Endodermal cell (in vitro differentiated cells): Measurements from ENCODE around the gene INKA2. TPM values are rescaled to one million over a fixed set of nuclear protein-coding genes. Genes with fewer than 3 reads are reported as not detected.

Source experiments
- DNase-seq: peaks from one replicate; pipeline ENCODE4 v3.0.0-alpha.2; 2017
- H3K27ac ChIP-seq: 2 replicates; pipeline ENCODE4 v1.5.1; 2013; ENCODE audit warnings: mild to moderate bottlenecking, low read depth, low read length, moderate library complexity
- H3K27me3 ChIP-seq: 2 replicates; pipeline ENCODE4 v1.6.1; 2013; ENCODE audit warnings: mild to moderate bottlenecking, low read length, moderate library complexity; ENCODE audit not compliant: insufficient read depth, control insufficient read depth, poor library complexity, severe bottlenecking
- H3K36me3 ChIP-seq: 2 replicates; pipeline ENCODE4 v1.7.0; 2013; ENCODE audit warnings: mild to moderate bottlenecking, low read length, moderate library complexity; ENCODE audit not compliant: control insufficient read depth, insufficient read depth
- H3K4me1 ChIP-seq: one replicate; pipeline ENCODE4 v1.7.0; 2013; ENCODE audit warnings: low read length; ENCODE audit not compliant: control insufficient read depth, insufficient read depth
- H3K4me3 ChIP-seq: 2 replicates; pipeline ENCODE4 v1.5.1; 2013; ENCODE audit warnings: mild to moderate bottlenecking, low read length, moderate library complexity
- H3K9ac ChIP-seq: 2 replicates; pipeline ENCODE4 v1.6.1; 2013; ENCODE audit warnings: mild to moderate bottlenecking, low read length, moderate library complexity; ENCODE audit not compliant: poor library complexity, severe bottlenecking; ENCODE audit errors: extremely low read depth
- H3K9me3 ChIP-seq: 2 replicates; pipeline ENCODE4 v1.6.1; 2013; ENCODE audit warnings: mild to moderate bottlenecking, low read length, moderate library complexity; ENCODE audit not compliant: control insufficient read depth
- H3K27ac Mint-ChIP-seq: 2 replicates; pipeline ENCODE4 v1.8.0; 2020; ENCODE audit warnings: mixed read lengths
- H3K27me3 Mint-ChIP-seq: 2 replicates; pipeline ENCODE4 v1.8.0; 2021; ENCODE audit warnings: mild to moderate bottlenecking, mixed read lengths; ENCODE audit not compliant: insufficient read depth
- H3K36me3 Mint-ChIP-seq: 2 replicates; pipeline ENCODE4 v1.8.0; 2020; ENCODE audit warnings: low read depth, mixed read lengths
- H3K4me1 Mint-ChIP-seq: 2 replicates; pipeline ENCODE4 v1.8.0; 2020; ENCODE audit warnings: mixed read lengths
- H3K4me3 Mint-ChIP-seq: 2 replicates; pipeline ENCODE4 v1.8.0; 2020; ENCODE audit warnings: mild to moderate bottlenecking, moderate library complexity, mixed read lengths
- H3K9me3 Mint-ChIP-seq: 2 replicates; pipeline ENCODE4 v1.8.0; 2020; ENCODE audit warnings: mild to moderate bottlenecking, mixed read lengths
- WGBS, 2 experiments: methylation state at CpG; one replicate each; pipeline versions ENCODE4 v1.1.5 to v1.1.7; 2013; ENCODE audit warnings: missing lambda C conversion rate in 2 of 2, mixed read lengths in 1 of 2; ENCODE audit not compliant: insufficient coverage in 1 of 2, insufficient read length in 1 of 2; 5-methylcytosine and 5-hydroxymethylcytosine counted together
- total RNA-seq, 2 donors: library from RNA; stranded (reverse); fragmentation: NEBNext Ultra II Directional in 1 of 2; extraction: Animal tissue kit (Norgen Biotek cat#: 25700) in 1 of 2; gene quantifications; 2 replicates in 1 of 2; 3 replicates in 1 of 2; pipeline ENCODE4 v1.2.1, GENCODE V29; 2021
- TF ChIP-seq, protein P1 (sequence below): fragments of 200-600 bp; sonication (generic); conservative IDR thresholded peaks from 2 replicates; pipeline ENCODE4 v1.5.0; 2021; ENCODE audit warnings: antibody characterized with exemption, mild to moderate bottlenecking

INKA2 gene
- total RNA-seq, 2 donors from 2014 or later, result 1.4 to 1.9 TPM

DNA sequence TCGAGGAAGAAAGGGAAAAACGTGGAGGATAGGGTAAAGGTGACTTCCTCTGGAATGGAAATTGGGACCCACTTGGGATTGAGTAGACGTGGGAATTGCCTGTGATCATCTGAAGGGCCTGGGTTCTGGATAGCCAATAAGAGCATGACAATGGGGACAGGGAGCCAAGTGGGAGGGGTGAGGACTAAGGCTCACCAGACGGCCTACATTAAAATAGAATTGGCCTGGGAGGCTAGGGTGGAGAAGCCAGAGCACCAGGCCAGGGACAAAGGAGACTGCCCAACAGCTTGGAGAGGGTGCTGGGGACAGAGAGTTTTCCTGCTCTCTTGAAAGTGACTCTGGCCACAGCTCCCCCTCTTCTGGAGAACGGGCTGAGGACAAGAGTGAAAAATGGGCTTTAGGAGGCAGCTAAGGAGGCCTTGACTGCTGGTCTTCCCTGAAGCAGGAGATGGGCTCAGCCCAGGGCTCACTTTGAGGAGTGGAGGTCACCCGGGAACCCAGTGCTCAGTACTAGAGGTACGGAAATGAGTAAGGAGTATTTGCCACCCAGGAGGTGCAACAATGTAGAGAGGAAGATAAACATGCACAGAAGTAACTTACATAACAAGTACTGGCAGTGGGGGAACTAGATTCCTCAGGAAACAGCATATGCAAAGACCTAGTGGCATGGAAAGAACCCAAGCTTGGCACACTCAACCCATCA is 18.8 kb downstream of the INKA2 start:
- H3K36me3 ChIP-seq, result no peaks in the 10 kb centered on the region
- no peak overlapping the region for H3K9ac ChIP-seq
- no peaks in the 10 kb centered on the region for H3K27me3 ChIP-seq
- no peak for DNase-seq
- TF ChIP-seq, protein P1, sequence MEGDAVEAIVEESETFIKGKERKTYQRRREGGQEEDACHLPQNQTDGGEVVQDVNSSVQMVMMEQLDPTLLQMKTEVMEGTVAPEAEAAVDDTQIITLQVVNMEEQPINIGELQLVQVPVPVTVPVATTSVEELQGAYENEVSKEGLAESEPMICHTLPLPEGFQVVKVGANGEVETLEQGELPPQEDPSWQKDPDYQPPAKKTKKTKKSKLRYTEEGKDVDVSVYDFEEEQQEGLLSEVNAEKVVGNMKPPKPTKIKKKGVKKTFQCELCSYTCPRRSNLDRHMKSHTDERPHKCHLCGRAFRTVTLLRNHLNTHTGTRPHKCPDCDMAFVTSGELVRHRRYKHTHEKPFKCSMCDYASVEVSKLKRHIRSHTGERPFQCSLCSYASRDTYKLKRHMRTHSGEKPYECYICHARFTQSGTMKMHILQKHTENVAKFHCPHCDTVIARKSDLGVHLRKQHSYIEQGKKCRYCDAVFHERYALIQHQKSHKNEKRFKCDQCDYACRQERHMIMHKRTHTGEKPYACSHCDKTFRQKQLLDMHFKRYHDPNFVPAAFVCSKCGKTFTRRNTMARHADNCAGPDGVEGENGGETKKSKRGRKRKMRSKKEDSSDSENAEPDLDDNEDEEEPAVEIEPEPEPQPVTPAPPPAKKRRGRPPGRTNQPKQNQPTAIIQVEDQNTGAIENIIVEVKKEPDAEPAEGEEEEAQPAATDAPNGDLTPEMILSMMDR, result no peak
- no peaks in the 10 kb centered on the region for H3K9me3 ChIP-seq
- no peak overlapping the region for H3K27ac ChIP-seq
- H3K4me1 ChIP-seq, result peaks cover 4% of the 10 kb centered on the region
- no peak overlapping the region for H3K4me3 Mint-ChIP-seq
- H3K27ac Mint-ChIP-seq, result no peak overlapping the region
- no peak overlapping the region for H3K4me3 ChIP-seq
- H3K27me3 Mint-ChIP-seq, result no peaks in the 10 kb centered on the region
- H3K9me3 Mint-ChIP-seq, result no peaks in the 10 kb centered on the region
- H3K4me1 Mint-ChIP-seq, result peaks cover 22% of the 10 kb centered on the region
- peaks cover 3% of the 10 kb centered on the region for H3K36me3 Mint-ChIP-seq
- WGBS, 2 experiments, result 85 to 87% methylated on average over 6 to 7 of the region's 7 CpGs

DNA sequence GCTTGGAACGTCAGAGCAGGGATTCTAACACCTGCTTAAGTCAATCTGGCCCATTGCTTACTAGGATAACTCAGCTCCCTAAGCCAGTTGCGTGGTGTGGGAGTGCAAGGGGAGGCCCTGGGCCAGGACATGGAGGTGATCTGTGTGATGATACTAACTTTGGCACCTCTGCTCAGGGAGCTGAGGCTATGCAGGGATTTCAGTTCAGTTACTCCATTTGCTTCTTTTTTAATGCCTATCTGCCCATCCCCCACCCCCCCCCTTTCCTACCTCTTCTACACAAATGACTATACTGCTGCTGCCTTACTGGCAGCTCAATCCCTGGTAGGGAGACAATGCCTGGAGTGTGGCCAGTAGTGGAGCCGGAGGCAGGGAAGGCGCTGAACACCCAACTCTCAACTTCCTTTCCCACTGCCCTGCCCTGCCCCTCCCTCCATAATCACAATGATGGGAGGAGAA is 19.5 kb downstream of the INKA2 start:
- DNase-seq, result no peak
- Mint-ChIP-seq H3K9me3 (no peaks in the 10 kb centered on the region), H3K27me3 (no peaks in the 10 kb centered on the region), H3K36me3 (peaks cover 3% of the 10 kb centered on the region), H3K27ac (no peak overlapping the region), H3K4me1 (peaks cover 16% of the 10 kb centered on the region), H3K4me3 (no peak overlapping the region)
- Histone ChIP-seq H3K27ac (no peak overlapping the region), H3K4me1 (no peaks in the 10 kb centered on the region), H3K36me3 (no peaks in the 10 kb centered on the region), H3K9me3 (no peaks in the 10 kb centered on the region), H3K4me3 (no peak overlapping the region), H3K9ac (no peak overlapping the region), H3K27me3 (no peaks in the 10 kb centered on the region)
- TF ChIP-seq, protein P1, result no peak
- 86 to 100% methylated on average over 1 to 4 of the region's 4 CpGs for WGBS, 2 experiments

DNA sequence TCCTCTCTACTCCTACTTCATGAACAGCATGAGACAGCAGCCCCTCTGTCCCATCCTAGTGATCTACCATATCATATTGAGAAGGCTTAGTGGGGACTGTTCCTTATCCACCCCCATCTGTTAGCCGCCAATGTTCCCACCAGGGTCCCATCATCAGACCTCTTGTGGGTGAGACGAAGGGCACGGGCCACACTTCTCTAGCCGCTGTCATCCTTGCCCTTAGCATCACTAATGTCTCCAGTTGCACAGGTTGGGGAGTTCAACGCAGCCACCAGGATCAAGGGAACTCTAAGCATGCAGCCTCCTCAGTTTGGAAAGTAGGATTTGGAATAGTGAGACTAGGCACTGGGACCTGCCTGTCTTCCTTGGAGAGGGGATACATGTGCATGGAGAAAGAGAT is 20.1 kb downstream of the INKA2 start:
- H3K9me3 ChIP-seq, result no peaks in the 10 kb centered on the region
- TF ChIP-seq, protein P1, result no peak
- Mint-ChIP-seq H3K27me3 (no peaks in the 10 kb centered on the region), H3K4me1 (peaks cover 16% of the 10 kb centered on the region), H3K27ac (no peak overlapping the region), H3K4me3 (no peak overlapping the region), H3K36me3 (peaks cover 3% of the 10 kb centered on the region), H3K9me3 (no peaks in the 10 kb centered on the region)
- H3K36me3 ChIP-seq, result no peaks in the 10 kb centered on the region
- no peak overlapping the region for H3K9ac ChIP-seq
- H3K4me1 ChIP-seq, result no peaks in the 10 kb centered on the region
- no peak for DNase-seq
- H3K4me3 ChIP-seq, result no peak overlapping the region
- no peaks in the 10 kb centered on the region for H3K27me3 ChIP-seq
- H3K27ac ChIP-seq, result no peak overlapping the region
- WGBS, 2 experiments, result 93 to 100% methylated on average over 1 to 5 of the region's 5 CpGs
